ENCODE data around the gene PLA2G4B. TPM values are rescaled to one million over a fixed set of nuclear protein-coding genes. Genes with fewer than 3 reads are reported as not detected.

Gene PLA2G4B
- total RNA-seq, 1 experiment from 2014 or later: 7.8 TPM

GRCh38 chr15:41847981-41848380 is 9.3 kb downstream of the PLA2G4B start:
- H3K4me3 ChIP-seq: no peak overlapping the region
- no peaks in the 10 kb centered on the region for H3F3A ChIP-seq (ENCODE audit: insufficient read depth, low read depth)
- TF ChIP-seq EZH2 (IDR thresholded peaks at IDR 0.05; ENCODE audit: low read depth) (no peak), CTCF (conservative IDR thresholded peaks at IDR 0.05) (no peak)
- DNase-seq: no peak
- BruUV-seq (replicated peaks): no TSS peak
- intact Hi-C loops (cut with micrococcal nuclease; ENCODE audit: unreplicated experiment): no loop called here
- H3K4me2 ChIP-seq: no peak overlapping the region
- ChIA-PET POLR2A (ENCODE audit: unreplicated experiment) (no interaction called here), CTCF (no interaction called here)
- no peaks in the 10 kb centered on the region for H3K9me3 ChIP-seq (ENCODE audit: insufficient read depth, low read depth)
- H3K4me1 ChIP-seq (replicated peaks; ENCODE audit: insufficient read depth): no peaks in the 10 kb centered on the region
- no peaks in the 10 kb centered on the region for H3K27me3 ChIP-seq (ENCODE audit: insufficient read depth, low read depth)
- H3K79me2 ChIP-seq (ENCODE audit: low read depth): no peaks in the 10 kb centered on the region
- no peaks in the 10 kb centered on the region for H3K9me2 ChIP-seq (ENCODE audit: insufficient read depth)
- H4K20me1 ChIP-seq (ENCODE audit: insufficient read depth): no peaks in the 10 kb centered on the region
- H3K36me3 ChIP-seq (ENCODE audit: low read depth): no peaks in the 10 kb centered on the region
- H3K27ac ChIP-seq: no peak overlapping the region
- no peak overlapping the region for H2AFZ ChIP-seq

- TF ChIP-seq EZH2 (IDR thresholded peaks at IDR 0.05; ENCODE audit: low read depth) (no peak), CTCF (conservative IDR thresholded peaks at IDR 0.05) (no peak)
- Histone ChIP-seq H3K4me2 (no peak overlapping the region), H4K20me1 (ENCODE audit: insufficient read depth) (no peaks in the 10 kb centered on the region), H3K9me2 (ENCODE audit: insufficient read depth) (no peaks in the 10 kb centered on the region), H2AFZ (no peak overlapping the region), H3K27me3 (ENCODE audit: insufficient read depth, low read depth) (no peaks in the 10 kb centered on the region), H3K9me3 (ENCODE audit: insufficient read depth, low read depth) (no peaks in the 10 kb centered on the region), H3F3A (ENCODE audit: insufficient read depth, low read depth) (no peaks in the 10 kb centered on the region), H3K79me2 (ENCODE audit: low read depth) (no peaks in the 10 kb centered on the region), H3K4me1 (replicated peaks; ENCODE audit: insufficient read depth) (no peaks in the 10 kb centered on the region), H3K4me3 (no peak overlapping the region), H3K27ac (no peak overlapping the region), H3K36me3 (ENCODE audit: low read depth) (no peaks in the 10 kb centered on the region)
- POLR2A ChIA-PET (ENCODE audit: unreplicated experiment): no interaction called here
- no TSS peak for BruUV-seq (replicated peaks)
- intact Hi-C loops (cut with micrococcal nuclease; ENCODE audit: unreplicated experiment): no loop called here
- no peak for DNase-seq
- CTCF ChIA-PET: no interaction called here
Observed at GRCh38 chr15:41848631-41849030, 10.0 kb downstream of the PLA2G4B start.

- no peaks in the 10 kb centered on the region for H3K36me3 ChIP-seq (ENCODE audit: low read depth)
- DNase-seq: no peak
- H3K27ac ChIP-seq: no peak overlapping the region
- H3K4me3 ChIP-seq: no peak overlapping the region
- H3K9me3 ChIP-seq (ENCODE audit: insufficient read depth, low read depth): no peaks in the 10 kb centered on the region
- no peak overlapping the region for H3K4me2 ChIP-seq
- ChIA-PET CTCF (no interaction called here), POLR2A (ENCODE audit: unreplicated experiment) (no interaction called here)
- no peaks in the 10 kb centered on the region for H3K79me2 ChIP-seq (ENCODE audit: low read depth)
- no peaks in the 10 kb centered on the region for H4K20me1 ChIP-seq (ENCODE audit: insufficient read depth)
- no peaks in the 10 kb centered on the region for H3K27me3 ChIP-seq (ENCODE audit: insufficient read depth, low read depth)
- no TSS peak for BruUV-seq (replicated peaks)
- H3K9me2 ChIP-seq (ENCODE audit: insufficient read depth): no peaks in the 10 kb centered on the region
- H3K4me1 ChIP-seq (replicated peaks; ENCODE audit: insufficient read depth): no peaks in the 10 kb centered on the region
- no peak overlapping the region for H2AFZ ChIP-seq
- no peak for TF ChIP-seq CTCF (conservative IDR thresholded peaks at IDR 0.05)
- no peak for TF ChIP-seq EZH2 (IDR thresholded peaks at IDR 0.05; ENCODE audit: low read depth)
- H3F3A ChIP-seq (ENCODE audit: insufficient read depth, low read depth): no peaks in the 10 kb centered on the region
- intact Hi-C loops (cut with micrococcal nuclease; ENCODE audit: unreplicated experiment): no loop called here
Observed at GRCh38 chr15:41849204-41849603, 10.6 kb downstream of the PLA2G4B start.

Data from PC-9 (cell line).